SK-N-SH (cell line): ENCODE measurements around the gene HMG20A. TPM values are rescaled to one million over a fixed set of nuclear protein-coding genes. Genes with fewer than 3 reads are reported as not detected.

Experiments
- CTCF ChIA-PET: fragments of 300-600, 350-600 bp; formaldehyde crosslinking; extraction: SDS; loops from one replicate; lab custom pipeline; 2021; lab: Yijun Ruan, JAX
- POLR2A ChIA-PET: fragments of 350-600 bp; sonication (Branson Sonifier 250); formaldehyde crosslinking; extraction: SDS; loops from one replicate; lab custom pipeline; 2020; ENCODE audit warnings: antibody characterized with exemption, inconsistent platforms; lab: Yijun Ruan, JAX
- DNase-seq: peaks from one replicate; pipeline ENCODE4 v3.0.0; 2012
- H2AFZ ChIP-seq: fragments of 200-600 bp; sonication (generic); 2 replicates; pipeline ENCODE4 v1.8.1; 2016; ENCODE audit warnings: antibody characterized with exemption, mild to moderate bottlenecking, low read depth
- H3F3A ChIP-seq: fragments of 200-600 bp; sonication (generic); replicated peaks from 2 replicates; pipeline ENCODE3; 2016; ENCODE audit warnings: antibody characterized with exemption, mild to moderate bottlenecking; ENCODE audit not compliant: insufficient read depth
- H3K27ac ChIP-seq, 2 experiments: fragments of 200-500 bp in 1 of 2; fragments of 200-600 bp in 1 of 2; sonication (Bioruptor generic) in 1 of 2; sonication (generic), shearing (Covaris generic) in 1 of 2; 2 replicates each; pipeline versions ENCODE4 v1.5.1 to v1.6.1; 2014 to 2016; ENCODE audit warnings: low read depth in 2 of 2, inconsistent platforms in 1 of 2, low read length in 1 of 2, mild to moderate bottlenecking in 1 of 2, mixed read lengths in 1 of 2
- H3K27me3 ChIP-seq: fragments of 200-600 bp; sonication (generic), shearing (Covaris generic); 2 replicates; pipeline ENCODE4 v1.6.1; 2016; ENCODE audit warnings: mixed run types; ENCODE audit not compliant: insufficient read depth
- H3K36me3 ChIP-seq, 2 experiments: fragments of 200-500 bp in 1 of 2; fragments of 200-600 bp in 1 of 2; sonication (Bioruptor generic) in 1 of 2; sonication (generic) in 1 of 2; replicated peaks in 1 of 2; 2 replicates each; pipeline versions ENCODE3 to v1.5.1; 2014 to 2016; ENCODE audit warnings: low read length in 1 of 2, mild to moderate bottlenecking in 1 of 2; ENCODE audit not compliant: insufficient read depth in 2 of 2, control insufficient read depth in 1 of 2
- H3K4me1 ChIP-seq, 2 experiments: fragments of 200-500 bp in 1 of 2; fragments of 200-600 bp in 1 of 2; sonication (Bioruptor generic) in 1 of 2; sonication (generic), shearing (Covaris generic) in 1 of 2; 2 replicates each; pipeline versions ENCODE4 v1.5.1 to v1.6.1; 2014 to 2016; ENCODE audit warnings: low read depth in 1 of 2, low read length in 1 of 2, mixed run types in 1 of 2; ENCODE audit not compliant: insufficient read depth in 2 of 2, control insufficient read depth in 1 of 2
- H3K4me2 ChIP-seq: fragments of 200-600 bp; sonication (generic), shearing (Covaris generic); 2 replicates; pipeline ENCODE4 v1.6.1; 2017; ENCODE audit warnings: mixed run types
- H3K4me3 ChIP-seq, 2 experiments: fragments of 200-500 bp in 1 of 2; fragments of 200-600 bp in 1 of 2; sonication (Bioruptor generic) in 1 of 2; sonication (generic), shearing (Covaris generic) in 1 of 2; 2 replicates each; pipeline versions ENCODE4 v1.5.1 to v1.8.1; 2014 to 2016; ENCODE audit warnings: low read depth in 2 of 2, inconsistent platforms in 1 of 2, low read length in 1 of 2, mild to moderate bottlenecking in 1 of 2, mixed read lengths in 1 of 2, moderate library complexity in 1 of 2
- H3K79me2 ChIP-seq: fragments of 200-600 bp; sonication (generic); 2 replicates; pipeline ENCODE4 v1.8.1; 2017; ENCODE audit warnings: mild to moderate bottlenecking; ENCODE audit not compliant: insufficient read depth
- H3K9ac ChIP-seq: fragments of 200-600 bp; sonication (generic); 2 replicates; pipeline ENCODE4 v1.6.1; 2017; ENCODE audit warnings: mixed run types
- H3K9me2 ChIP-seq: fragments of 200-600 bp; sonication (generic); 2 replicates; pipeline ENCODE4 v1.6.1; 2017; ENCODE audit warnings: mixed run types
- H3K9me3 ChIP-seq: fragments of 200-600 bp; sonication (generic); 2 replicates; pipeline ENCODE4 v1.6.1; 2017; ENCODE audit warnings: mixed run types, mild to moderate bottlenecking, moderate library complexity
- H4K20me1 ChIP-seq: fragments of 200-600 bp; sonication (generic); 2 replicates; pipeline ENCODE4 v1.6.1; 2017; ENCODE audit warnings: mild to moderate bottlenecking, mixed run types; ENCODE audit not compliant: insufficient read depth
- CHD2 ChIP-seq: fragments of 150-350 bp; IDR thresholded peaks from 2 replicates; pipeline ENCODE4 v1.6.1; 2018; ENCODE audit warnings: low read length; ENCODE audit not compliant: partially characterized antibody
- EP300 ChIP-seq, 2 experiments: IDR thresholded peaks; 2 replicates each; pipeline versions ENCODE4 v1.4.0 to v1.6.1; 2012; ENCODE audit warnings: borderline replicate concordance in 1 of 2, low read depth in 1 of 2, low read length in 1 of 2
- EZH2phosphoT487 ChIP-seq: fragments of 200-600 bp; sonication (generic); IDR thresholded peaks from 2 replicates; pipeline ENCODE4 v1.6.1; 2017; ENCODE audit warnings: low read depth, mixed run types, mild to moderate bottlenecking, antibody characterized with exemption, moderate library complexity, borderline replicate concordance
- FOSL2 ChIP-seq: IDR thresholded peaks from 2 replicates; pipeline ENCODE4 v1.4.0; 2012; ENCODE audit warnings: low read depth, mild to moderate bottlenecking, moderate library complexity, borderline replicate concordance
- FOXM1 ChIP-seq: IDR thresholded peaks from 2 replicates; pipeline ENCODE4 v1.4.0; 2012; ENCODE audit warnings: low read depth, mild to moderate bottlenecking
- GATA2 ChIP-seq: sonication (generic); formaldehyde crosslinking; IDR thresholded peaks from 2 replicates; pipeline ENCODE4 v1.5.0; 2020; ENCODE audit warnings: mild to moderate bottlenecking, missing genetic modification reagents
- MEF2A ChIP-seq: IDR thresholded peaks from 2 replicates; pipeline ENCODE4 v1.4.0; 2012; ENCODE audit warnings: low read depth, borderline replicate concordance
- MXI1 ChIP-seq: IDR thresholded peaks from 2 replicates; pipeline ENCODE4 v1.6.1; 2012; ENCODE audit warnings: mild to moderate bottlenecking, low read depth, low read length, improper control_type of control experiment
- NRF1 ChIP-seq: IDR thresholded peaks from 2 replicates; pipeline ENCODE4 v1.6.1; 2012; ENCODE audit warnings: low read depth, mild to moderate bottlenecking, low read length
- POLR2AphosphoS5 ChIP-seq: IDR thresholded peaks from 2 replicates; pipeline ENCODE4 v1.6.1; 2012; ENCODE audit warnings: low read depth, low read length
- RXRA ChIP-seq: IDR thresholded peaks from 2 replicates; pipeline ENCODE4 v1.4.0; 2012; ENCODE audit warnings: low read depth, mild to moderate bottlenecking, borderline replicate concordance
- SIN3A ChIP-seq: IDR thresholded peaks from 2 replicates; pipeline ENCODE4 v1.6.1; 2012; ENCODE audit warnings: low read depth, mild to moderate bottlenecking, low read length, moderate library complexity, borderline replicate concordance
- SMC3 ChIP-seq: IDR thresholded peaks from 2 replicates; pipeline ENCODE4 v1.6.1; 2012; ENCODE audit warnings: low read depth, low read length, improper control_type of control experiment
- TAF1 ChIP-seq: IDR thresholded peaks from 2 replicates; pipeline ENCODE4 v1.6.1; 2012; ENCODE audit warnings: low read depth, mild to moderate bottlenecking, low read length, moderate library complexity, borderline replicate concordance
- TCF12 ChIP-seq: IDR thresholded peaks from 2 replicates; pipeline ENCODE4 v1.4.0; 2012
- WGBS: methylation state at CpG from one replicate; pipeline ENCODE4 v1.1.6; 2017; ENCODE audit warnings: low lambda C conversion rate; 5-methylcytosine and 5-hydroxymethylcytosine counted together
- polyA plus RNA-seq, 3 experiments: library from polyadenylated mRNA; depleted of rRNA; stranded (reverse); fragments of >200 nt; gene quantifications; 2 replicates each; pipeline ENCODE4 v1.2.3, GENCODE V29; 2012
- TF ChIP-seq, protein P1 (sequence below): IDR thresholded peaks from 2 replicates; pipeline ENCODE4; 2012
- TF ChIP-seq, protein P2 (sequence below): fragments of 150-350 bp; IDR thresholded peaks from 2 replicates; pipeline ENCODE4 v1.6.1; 2017; ENCODE audit warnings: antibody characterized with exemption, low read length, low read depth, borderline replicate concordance
- TF ChIP-seq, protein P3 (sequence below): fragments of 150-350 bp; IDR thresholded peaks from 2 replicates; pipeline ENCODE4 v1.6.1; 2016; ENCODE audit warnings: mild to moderate bottlenecking, low read depth, low read length
- TF ChIP-seq, protein P4 (sequence below): fragments of 200-600 bp; sonication (generic); IDR thresholded peaks from 2 replicates; pipeline ENCODE4 v1.6.1; 2017; ENCODE audit warnings: antibody characterized with exemption, mild to moderate bottlenecking, moderate library complexity
- TF ChIP-seq, protein P5 (sequence below): IDR thresholded peaks from 2 replicates; pipeline ENCODE4 v1.4.0; 2012; ENCODE audit warnings: low read depth, borderline replicate concordance

The HMG20A gene
- polyA plus RNA-seq, 1 of the 3 experiments (the other 2 are of a cell fraction) = 27.7 TPM

DNA sequence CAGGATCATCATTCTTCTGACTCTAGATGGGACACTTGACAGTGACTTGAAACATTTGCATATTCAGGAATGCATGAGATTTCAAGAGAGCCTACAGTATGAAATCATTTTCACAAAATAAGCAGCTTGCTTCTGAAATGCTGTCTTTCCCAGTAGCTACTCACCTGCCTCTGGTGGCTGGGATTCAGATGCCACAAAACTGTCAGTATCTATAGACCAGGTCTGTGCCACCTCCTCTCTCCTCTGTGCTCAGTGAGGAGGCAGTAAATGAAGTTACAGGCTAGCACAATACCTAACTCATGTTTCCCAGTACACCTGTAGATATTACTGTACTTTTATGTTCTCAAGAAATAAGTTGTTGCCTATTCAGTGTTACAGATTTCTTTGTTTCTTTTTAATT, 64.3 kb downstream of the HMG20A start (continued):
- TF ChIP-seq NRF1 = no peak
- TF ChIP-seq, protein P1, sequence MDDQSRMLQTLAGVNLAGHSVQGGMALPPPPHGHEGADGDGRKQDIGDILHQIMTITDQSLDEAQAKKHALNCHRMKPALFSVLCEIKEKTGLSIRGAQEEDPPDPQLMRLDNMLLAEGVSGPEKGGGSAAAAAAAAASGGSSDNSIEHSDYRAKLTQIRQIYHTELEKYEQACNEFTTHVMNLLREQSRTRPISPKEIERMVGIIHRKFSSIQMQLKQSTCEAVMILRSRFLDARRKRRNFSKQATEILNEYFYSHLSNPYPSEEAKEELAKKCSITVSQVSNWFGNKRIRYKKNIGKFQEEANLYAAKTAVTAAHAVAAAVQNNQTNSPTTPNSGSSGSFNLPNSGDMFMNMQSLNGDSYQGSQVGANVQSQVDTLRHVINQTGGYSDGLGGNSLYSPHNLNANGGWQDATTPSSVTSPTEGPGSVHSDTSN = no peak
- no peak for TF ChIP-seq RXRA
- TF ChIP-seq SMC3 = no peak
- TF ChIP-seq TCF12 = no peak
- TF ChIP-seq, protein P2, sequence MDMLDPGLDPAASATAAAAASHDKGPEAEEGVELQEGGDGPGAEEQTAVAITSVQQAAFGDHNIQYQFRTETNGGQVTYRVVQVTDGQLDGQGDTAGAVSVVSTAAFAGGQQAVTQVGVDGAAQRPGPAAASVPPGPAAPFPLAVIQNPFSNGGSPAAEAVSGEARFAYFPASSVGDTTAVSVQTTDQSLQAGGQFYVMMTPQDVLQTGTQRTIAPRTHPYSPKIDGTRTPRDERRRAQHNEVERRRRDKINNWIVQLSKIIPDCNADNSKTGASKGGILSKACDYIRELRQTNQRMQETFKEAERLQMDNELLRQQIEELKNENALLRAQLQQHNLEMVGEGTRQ = no peak
- TF ChIP-seq EP300 (IDR thresholded peaks at IDR 0.05; ENCODE audit: borderline replicate concordance in 1 of 2, low read depth in 1 of 2, low read length in 1 of 2) = no peak
- no peak for TF ChIP-seq FOSL2

DNA sequence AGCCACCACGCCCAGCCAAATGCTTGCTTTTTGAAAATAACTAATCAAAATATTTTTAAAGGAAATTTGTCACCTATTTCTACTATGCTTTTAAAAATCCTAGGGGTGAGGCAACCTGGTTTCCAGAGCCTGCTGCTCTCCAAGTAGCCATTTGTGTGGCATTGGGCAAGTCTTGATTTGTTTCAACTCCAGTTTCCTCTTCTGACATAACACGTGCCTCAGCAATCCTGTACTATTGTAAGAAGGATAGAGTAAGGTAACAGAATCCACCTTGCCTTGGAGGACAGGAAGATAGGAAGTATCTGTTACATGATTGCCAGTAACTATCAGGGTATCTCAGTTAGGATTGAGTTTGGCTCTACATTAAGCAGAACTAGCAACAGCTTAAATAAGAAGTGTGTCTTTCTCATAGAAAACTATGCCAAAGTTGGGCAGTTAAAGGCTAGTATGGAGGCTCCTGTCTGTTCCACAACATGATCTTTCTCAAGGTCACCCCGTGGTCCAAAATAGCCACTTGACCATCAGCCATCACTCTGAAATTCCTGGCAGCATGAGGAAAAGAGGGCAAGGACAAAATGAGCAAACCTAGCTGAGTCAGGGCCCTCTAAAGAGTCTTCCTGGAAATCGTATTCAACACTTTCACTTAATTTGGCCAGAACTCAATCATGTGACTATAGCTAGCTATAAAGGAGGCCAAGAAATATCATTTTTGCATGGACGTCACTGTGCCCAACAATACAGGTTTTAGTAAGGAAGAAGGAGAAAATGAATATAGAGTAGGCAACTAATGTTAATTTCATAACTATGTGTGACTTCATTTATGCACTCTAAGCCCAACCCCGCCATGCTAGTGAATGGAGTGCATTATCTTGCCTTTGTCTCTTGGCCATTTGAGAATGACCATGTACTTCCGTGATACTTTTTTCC, 66.1 kb downstream of the HMG20A start:
- POLR2A ChIA-PET = interaction anchor here (1.1 kb wide), 1 partner anchor 11 kb away, joined by 3 read pairs; no protein-coding TSS in a partner anchor
- no peak overlapping the region for H3K4me2 ChIP-seq
- no peaks in the 10 kb centered on the region for H3K27me3 ChIP-seq
- peaks cover 17 to 28% of the 10 kb centered on the region in 2 experiments for H3K36me3 ChIP-seq
- H3K4me3 ChIP-seq = no peak overlapping the region
- H4K20me1 ChIP-seq = no peaks in the 10 kb centered on the region
- no peak for DNase-seq
- no peak overlapping the region for H3K9ac ChIP-seq
- H3K27ac ChIP-seq = no peak overlapping the region
- TF ChIP-seq, protein P3, sequence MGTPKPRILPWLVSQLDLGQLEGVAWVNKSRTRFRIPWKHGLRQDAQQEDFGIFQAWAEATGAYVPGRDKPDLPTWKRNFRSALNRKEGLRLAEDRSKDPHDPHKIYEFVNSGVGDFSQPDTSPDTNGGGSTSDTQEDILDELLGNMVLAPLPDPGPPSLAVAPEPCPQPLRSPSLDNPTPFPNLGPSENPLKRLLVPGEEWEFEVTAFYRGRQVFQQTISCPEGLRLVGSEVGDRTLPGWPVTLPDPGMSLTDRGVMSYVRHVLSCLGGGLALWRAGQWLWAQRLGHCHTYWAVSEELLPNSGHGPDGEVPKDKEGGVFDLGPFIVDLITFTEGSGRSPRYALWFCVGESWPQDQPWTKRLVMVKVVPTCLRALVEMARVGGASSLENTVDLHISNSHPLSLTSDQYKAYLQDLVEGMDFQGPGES = no peak
- TF ChIP-seq TAF1 (no peak), GATA2 (CRISPR knock-in tag) (no peak), SIN3A (no peak), FOXM1 (no peak), TCF12 (no peak), EZH2phosphoT487 (no peak), POLR2AphosphoS5 (no peak), MEF2A (no peak), CHD2 (no peak), MXI1 (no peak)
- TF ChIP-seq, protein P4, sequence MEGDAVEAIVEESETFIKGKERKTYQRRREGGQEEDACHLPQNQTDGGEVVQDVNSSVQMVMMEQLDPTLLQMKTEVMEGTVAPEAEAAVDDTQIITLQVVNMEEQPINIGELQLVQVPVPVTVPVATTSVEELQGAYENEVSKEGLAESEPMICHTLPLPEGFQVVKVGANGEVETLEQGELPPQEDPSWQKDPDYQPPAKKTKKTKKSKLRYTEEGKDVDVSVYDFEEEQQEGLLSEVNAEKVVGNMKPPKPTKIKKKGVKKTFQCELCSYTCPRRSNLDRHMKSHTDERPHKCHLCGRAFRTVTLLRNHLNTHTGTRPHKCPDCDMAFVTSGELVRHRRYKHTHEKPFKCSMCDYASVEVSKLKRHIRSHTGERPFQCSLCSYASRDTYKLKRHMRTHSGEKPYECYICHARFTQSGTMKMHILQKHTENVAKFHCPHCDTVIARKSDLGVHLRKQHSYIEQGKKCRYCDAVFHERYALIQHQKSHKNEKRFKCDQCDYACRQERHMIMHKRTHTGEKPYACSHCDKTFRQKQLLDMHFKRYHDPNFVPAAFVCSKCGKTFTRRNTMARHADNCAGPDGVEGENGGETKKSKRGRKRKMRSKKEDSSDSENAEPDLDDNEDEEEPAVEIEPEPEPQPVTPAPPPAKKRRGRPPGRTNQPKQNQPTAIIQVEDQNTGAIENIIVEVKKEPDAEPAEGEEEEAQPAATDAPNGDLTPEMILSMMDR = no peak
- TF ChIP-seq, protein P5, sequence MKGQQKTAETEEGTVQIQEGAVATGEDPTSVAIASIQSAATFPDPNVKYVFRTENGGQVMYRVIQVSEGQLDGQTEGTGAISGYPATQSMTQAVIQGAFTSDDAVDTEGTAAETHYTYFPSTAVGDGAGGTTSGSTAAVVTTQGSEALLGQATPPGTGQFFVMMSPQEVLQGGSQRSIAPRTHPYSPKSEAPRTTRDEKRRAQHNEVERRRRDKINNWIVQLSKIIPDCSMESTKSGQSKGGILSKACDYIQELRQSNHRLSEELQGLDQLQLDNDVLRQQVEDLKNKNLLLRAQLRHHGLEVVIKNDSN = no peak
- TF ChIP-seq, all 33 proteins: peak for 0
- Histone ChIP-seq H3F3A (peaks cover 21% of the 10 kb centered on the region), H3K9me2 (no peaks in the 10 kb centered on the region), H3K9me3 (no peaks in the 10 kb centered on the region), H3K79me2 (no peaks in the 10 kb centered on the region), H2AFZ (no peak overlapping the region), H3K4me1 (peaks cover 0 to 32% of the 10 kb centered on the region in 2 experiments)
- CTCF ChIA-PET = interaction anchor here (0.7 to 3.6 kb wide), 5 partner anchors 8 to 369 kb away, joined by 3 to 15 read pairs (median 3); no protein-coding TSS in a partner anchor
- 93% methylated on average over 7 of the region's 7 CpGs for WGBS
